ENCODE results near the gene CLTCL1.

GRCh38 chr22:19166421-19166820, 125.1 kb downstream of the CLTCL1 start:
- no peak for TF ChIP-seq CTCF (IDR thresholded peaks at IDR 0.05)
- no peak for TF ChIP-seq POLR2AphosphoS5 (IDR thresholded peaks at IDR 0.05; ENCODE audit: insufficient read depth in 1 of 2, low read depth in 1 of 2)
